NCI-H2227 treated with DMSO at 0.1 percent for 48 hours (cell line): ENCODE data around the gene MSX2.
A peak's percentile ranks its signal among the peaks of the same experiment; 100 is the strongest.
"Not testable (repeated sequence)": the region's sequence is repeated elsewhere in the genome, so short reads cannot be mapped to it uniquely, and the experiment has no call there.

Experiments
- DNase-seq: peaks from one replicate; lab custom pipeline; 2025; lab: John Stamatoyannopoulos, UW

MSX2 gene

DNA sequence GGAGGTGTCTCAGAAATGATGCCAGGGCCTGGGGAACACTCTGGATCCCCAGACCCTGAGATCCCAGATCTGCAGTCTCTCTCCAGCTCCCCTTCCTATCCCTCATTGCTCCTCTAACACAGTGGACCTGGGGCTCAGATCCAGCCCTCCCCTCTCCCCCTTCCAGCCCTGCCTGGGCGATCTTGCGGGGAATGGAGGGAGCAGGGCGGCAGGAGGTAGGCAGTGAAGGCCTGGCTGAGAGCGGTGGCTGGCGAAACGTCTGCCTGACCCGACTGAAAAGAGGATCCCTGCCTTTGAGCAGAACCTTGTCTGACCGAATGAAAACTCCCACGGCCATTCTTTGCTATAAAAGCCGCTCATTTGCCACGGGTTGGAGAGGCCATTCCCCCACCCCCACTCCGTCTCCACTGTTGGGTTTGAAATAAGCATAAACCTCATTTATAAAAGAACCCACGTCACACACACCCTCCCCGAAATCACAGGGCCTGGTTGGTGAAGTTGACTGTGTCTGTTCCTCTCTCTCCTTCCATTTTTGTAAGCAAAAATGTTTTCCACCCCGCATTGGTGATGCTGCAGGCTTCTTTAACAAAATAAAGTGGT is 8.8 kb downstream of the MSX2 start:
- DNase-seq = no peak

- DNase-seq = peak; percentile 6
These were observed 9.5 kb downstream of the MSX2 start for GRCh38 chr5:174733836-174734235.

DNA sequence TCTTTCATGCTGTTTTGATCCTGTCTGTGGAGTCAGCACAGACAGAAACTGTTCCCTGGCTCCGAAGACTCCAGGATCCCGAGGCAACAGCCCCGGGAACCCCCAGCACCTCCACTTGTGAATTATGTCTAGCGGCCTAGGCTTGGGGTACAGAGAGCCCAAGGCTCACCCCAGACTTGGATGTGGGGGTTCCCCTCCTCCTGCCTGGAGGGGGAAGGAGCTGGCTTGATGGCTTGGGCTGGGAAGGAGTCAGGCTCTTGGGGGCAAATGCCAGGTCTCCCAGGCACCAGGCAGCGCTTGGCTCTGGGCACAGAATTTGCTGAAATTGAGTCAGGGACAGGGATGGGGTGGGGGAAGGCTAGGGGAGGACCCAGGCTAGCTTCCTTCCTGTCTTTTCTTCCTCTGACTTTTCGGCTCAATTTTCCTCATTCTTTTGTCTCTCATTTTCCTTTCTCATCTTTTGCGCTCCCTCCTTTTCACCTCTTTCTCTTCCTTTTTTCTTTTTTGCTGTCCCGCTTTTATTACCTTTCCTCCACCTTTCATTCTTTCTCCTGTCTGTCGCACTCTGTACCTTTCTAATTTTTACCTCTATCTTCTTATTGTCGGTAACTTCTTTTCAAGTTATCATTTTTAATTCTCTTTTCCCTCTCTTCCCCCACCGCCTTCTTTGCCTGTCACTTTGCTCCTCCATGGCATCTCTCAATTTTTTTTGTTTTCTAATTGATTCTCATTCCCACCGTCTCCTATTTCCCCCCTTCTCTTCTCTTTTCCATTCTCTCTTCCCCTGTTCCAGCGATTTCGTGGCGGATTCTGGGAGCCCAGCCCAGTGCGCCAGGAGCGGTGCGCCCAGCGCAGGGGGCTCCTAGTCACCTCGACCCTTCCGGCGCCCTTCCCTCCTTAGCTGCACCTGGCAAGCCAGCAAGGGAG is 10.5 kb downstream of the MSX2 start:
- DNase-seq = no peak

GRCh38 chr5:174735498-174736330 is 11.3 kb downstream of the MSX2 start:
- no peak for DNase-seq

- no peak for DNase-seq
These were observed 11.9 kb downstream of the MSX2 start for GRCh38 chr5:174736331-174736721.

- no peak for DNase-seq
These were observed 12.4 kb downstream of the MSX2 start for GRCh38 chr5:174736777-174737176.

DNA sequence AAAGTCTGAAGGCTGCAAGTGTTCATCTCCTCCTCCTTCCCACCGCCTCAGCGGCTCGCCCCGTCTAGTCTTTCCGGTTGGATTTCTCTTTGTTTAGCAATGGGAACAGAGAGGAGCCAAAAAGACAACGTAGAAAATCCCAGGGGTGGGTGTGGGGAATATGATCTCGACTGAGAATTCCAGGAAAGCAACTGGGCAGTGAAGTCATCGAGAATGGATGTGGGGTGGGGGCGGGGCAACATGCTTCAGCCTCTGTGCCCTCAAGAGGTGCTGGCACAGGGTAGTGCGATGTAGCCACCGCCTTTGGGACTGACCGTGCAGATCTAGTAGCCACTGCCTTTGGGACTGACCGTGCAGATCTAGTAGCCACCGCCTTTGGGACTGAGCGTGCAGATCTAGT is 12.9 kb downstream of the MSX2 start:
- no peak for DNase-seq

DNA sequence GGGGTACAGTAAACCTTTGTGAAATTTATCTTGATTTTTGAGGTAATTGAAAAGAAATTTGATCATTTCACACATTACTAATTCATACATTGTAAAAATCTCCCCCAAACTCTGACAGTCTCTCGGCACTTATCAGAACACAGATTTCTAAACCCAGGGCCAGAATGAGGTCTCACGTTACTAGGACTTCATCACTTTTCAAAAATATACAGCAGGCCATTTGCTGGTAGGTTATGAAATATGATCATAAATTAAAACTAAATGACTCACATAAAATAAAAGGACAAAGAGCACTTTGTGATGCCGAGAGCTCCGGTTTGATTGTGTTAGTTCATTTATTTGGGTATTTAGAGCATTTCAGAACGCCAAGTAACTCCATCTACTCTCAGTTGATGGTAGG is 17.0 kb downstream of the MSX2 start:
- no peak for DNase-seq

GRCh38 chr5:174744896-174745295 is 20.5 kb downstream of the MSX2 start:
- DNase-seq = no peak

GRCh38 chr5:174745590-174746103 is 21.3 kb downstream of the MSX2 start:
- no peak for DNase-seq

DNA sequence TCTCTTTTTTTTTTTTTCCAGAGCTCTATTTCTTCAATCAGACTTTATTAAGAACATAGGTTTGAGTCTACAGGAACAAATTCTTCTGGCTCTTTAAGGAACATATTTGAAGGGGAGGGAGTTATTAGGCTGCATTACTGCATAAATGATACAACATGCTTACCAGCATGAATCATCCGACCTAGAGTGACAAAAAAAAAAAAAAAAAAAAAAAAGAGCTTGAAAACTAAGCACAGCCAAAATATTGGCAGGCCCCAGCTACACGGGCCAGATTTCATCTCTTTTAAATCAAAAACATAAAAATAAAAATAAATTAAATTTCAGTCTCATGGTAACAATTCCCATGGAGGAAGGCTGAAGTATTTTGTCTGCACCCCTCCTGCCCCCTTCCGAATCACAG is 26.3 kb downstream of the MSX2 start:
- DNase-seq = no peak

DNA sequence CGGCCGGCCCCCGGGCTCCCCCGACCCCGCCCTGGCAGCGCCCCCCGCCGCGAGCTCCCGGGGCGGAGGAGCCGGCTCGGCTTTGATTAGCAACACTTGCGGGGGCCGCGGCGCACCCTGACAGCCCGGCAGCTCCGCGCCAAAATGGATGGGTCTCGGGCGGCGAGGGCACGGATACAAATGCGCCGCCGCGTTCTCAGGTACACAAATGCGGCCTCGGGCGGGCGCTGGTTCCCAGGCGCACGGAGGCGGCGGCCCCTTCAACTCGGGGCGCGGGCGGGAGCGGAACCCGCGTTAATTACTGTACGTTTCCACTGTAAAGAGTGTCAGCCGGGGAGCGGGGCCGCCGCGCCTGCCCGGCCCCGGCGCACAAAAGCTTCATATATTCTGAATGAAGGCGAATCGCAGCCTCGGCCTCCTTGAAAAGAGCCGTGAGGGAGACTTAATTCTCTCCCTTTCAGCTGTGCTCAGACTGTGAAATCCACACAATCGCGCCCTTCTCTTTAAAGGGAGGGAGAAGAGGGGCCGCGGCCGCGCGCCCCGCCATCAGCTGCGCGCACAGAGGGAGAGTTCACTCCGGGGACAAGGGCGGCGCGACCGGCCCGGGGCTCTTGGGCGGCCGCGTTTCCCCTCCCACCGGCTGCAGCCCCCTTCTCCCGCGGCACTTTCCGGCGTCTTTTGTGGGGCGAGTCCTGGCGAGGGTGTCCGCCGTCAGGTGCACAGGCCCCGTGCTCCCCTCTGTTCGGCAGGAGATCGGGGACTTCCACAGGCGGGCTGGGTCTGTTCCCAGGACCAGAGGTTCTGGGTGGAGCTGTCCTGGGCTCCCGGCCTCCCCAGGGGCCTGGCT is 27.0 kb downstream of the MSX2 start:
- DNase-seq = peak; percentile 8

DNA sequence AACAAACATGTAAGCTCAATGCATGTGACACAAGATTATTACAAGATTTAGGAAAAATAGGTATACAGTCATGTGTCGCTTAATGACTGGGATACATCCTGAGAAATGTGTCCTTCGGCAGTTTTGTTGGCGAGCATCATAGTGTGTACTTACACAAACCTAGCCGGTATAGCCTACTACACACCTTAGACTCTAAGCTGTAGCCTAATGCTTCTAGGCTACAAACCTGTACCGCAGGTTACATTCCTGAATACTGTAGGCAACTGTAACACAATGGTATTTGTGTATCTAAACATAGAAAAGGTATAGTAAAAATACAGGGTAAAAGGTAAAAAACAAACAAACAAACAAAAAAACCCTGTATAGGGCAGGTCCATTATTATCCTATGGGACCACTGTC is 27.7 kb downstream of the MSX2 start:
- no peak for DNase-seq

DNA sequence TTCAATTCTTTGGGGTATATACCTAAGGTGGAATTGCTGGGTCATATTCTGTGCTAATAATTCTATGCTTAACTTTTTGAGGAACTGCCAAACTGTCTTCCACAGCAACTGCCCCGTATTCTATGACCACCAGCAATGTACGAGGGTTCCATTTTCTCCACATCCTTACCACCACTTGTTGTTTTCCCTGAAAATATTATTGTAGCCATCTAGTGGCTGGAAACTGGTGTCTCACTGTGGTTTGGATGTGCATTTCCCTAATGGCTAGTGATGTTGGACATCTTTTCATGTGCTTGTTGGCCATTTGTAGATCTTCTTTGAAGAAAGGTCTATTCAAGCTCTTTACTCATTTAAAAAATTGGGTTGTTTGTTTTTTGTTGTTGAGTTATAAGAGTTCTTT is 30.7 kb downstream of the MSX2 start:
- DNase-seq = no peak

DNA sequence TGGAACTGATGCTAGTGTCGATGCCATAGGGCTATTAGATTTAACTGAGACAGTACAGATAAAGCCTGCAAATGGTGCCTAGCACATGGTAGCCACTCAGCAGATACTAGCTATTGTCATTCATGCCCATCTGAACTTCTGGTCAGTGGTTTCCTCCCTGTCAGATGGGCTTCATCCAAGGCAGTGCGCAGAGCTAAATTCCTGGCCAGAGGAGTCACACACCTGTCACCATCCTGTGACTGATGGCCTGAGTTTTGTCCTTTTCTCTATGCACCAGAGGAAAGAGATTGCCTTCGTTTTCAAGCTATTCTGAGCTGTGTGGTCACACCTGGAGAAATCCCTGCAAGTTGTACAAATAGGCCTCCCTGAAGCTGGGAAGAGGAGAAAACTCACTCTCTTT is 34.7 kb downstream of the MSX2 start:
- DNase-seq = no peak

DNA sequence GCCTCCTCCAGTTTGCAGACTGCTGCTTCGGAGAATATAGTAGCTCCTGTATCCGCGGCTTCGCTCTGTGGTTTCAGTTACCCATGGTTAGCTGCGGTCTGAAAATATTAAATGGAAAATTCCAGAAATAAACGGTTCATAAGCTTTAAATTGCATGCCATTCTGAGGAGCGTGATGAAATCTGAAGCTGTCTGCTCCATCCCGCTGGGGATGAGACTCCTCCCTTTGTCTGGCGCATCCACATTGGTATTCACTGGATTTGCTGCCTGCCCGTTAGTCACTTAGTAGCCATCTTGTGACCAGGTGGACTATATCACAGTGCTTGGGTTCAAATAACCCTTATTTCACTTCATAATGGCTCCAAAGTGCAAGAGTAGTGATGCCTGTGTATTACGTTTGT is 36.3 kb downstream of the MSX2 start:
- no peak for DNase-seq

DNA sequence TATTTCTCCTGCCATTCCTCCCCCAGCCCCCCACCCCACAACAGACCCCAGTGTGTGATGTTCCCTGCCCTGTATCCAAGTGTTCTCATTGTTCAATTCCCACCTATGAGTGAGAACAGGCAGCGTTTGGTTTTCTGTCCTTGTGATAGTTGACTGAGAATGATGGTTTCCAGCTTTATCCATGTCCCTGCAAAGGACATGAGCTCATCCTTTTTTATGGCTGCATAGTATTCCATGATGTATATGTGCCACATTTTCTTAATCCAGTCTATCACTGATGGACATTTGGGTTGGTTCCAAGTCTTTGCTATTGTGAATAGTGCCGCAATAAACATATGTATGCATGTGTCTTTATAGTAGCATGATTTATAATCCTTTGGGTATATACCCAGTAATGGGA is 37.0 kb downstream of the MSX2 start:
- not testable (repeated sequence) for DNase-seq

DNA sequence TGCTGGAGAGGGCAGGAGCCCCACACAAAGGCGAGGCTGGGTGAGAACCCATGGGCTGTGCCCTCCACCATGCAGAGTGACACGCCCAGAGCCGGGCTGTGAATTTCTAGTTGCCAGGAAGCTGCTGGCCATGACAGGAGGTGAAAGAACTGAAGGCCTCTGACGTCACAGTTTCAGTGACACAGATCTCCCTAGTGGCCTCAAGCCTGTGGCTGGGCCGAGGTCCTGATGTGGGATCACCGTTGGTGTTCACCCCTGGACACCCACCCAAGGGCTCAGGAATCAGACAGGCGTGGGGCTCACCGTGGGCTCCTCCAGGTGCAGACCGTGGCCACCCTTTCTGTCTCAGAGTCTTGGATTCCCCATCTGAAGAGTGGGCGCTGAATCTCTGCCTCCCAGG is 39.9 kb downstream of the MSX2 start:
- no peak for DNase-seq

DNA sequence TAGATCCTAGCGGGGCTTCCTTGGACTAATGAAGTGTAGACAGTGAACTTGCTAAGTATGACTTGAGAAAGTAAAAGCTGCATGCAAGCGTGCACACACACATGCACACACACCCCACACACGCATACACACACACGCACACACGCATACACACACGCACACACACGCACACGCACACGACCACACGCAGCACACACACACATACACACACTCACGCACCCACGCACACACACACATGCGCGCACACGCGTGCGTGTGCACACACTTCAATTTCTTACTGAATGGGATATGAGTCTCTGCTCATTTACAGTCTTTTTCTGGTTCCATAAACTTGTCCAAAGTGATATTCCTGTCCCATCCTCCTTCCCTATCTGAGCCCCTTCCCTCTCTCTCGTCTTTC is 41.2 kb downstream of the MSX2 start:
- no peak for DNase-seq

DNA sequence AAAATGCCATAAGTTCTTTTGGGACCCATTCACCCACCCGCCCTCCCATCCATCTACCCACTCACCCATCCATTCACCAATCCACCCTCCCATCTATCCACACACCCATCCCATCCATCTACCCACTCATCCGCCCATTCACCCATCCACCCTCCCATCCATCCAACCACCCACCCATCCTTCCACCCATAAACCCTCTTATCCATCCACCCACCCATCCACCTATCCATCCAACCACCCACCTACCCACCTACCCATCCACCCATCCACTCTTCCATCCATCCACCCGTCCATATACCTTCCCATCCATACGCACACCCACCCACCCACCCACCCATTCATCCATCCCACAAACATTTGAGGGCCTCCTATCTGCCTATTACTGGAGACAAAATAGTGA is 43.3 kb downstream of the MSX2 start:
- DNase-seq = no peak

- no peak for DNase-seq
These were observed 44.6 kb downstream of the MSX2 start for GRCh38 chr5:174769005-174769404.

- no peak for DNase-seq
These were observed 49.0 kb downstream of the MSX2 start for GRCh38 chr5:174773371-174773770.
